B cell (primary cell): ENCODE results near the gene HPS5. TPM values are rescaled to one million over a fixed set of nuclear protein-coding genes. Genes with fewer than 3 reads are reported as not detected.

ENCODE experiments used
- ATAC-seq: fragments of 200-7000 bp; cut with Tn5 transposase; one replicate; pipeline ENCODE4 v1.10.0; 2021; ENCODE audit warnings: low read depth, mild to moderate bottlenecking, moderate number of reproducible peaks, moderate library complexity
- CTCF ChIA-PET: fragments of 350-600 bp; sonication (Branson Sonifier 250); formaldehyde crosslinking; loops from one replicate; lab custom pipeline; 2021; ENCODE audit warnings: antibody characterized with exemption, inconsistent platforms; lab: Charles Lee
- POLR2A ChIA-PET: fragments of 350-600 bp; sonication (Branson Sonifier 250); formaldehyde crosslinking; loops from one replicate; lab custom pipeline; 2021; ENCODE audit warnings: antibody characterized with exemption; lab: Charles Lee
- DNase-seq: peaks from one replicate; pipeline ENCODE4 v3.0.0; 2013
- H2AFZ ChIP-seq: 2 replicates; pipeline ENCODE4 v1.6.1; 2012; ENCODE audit warnings: mild to moderate bottlenecking, low read depth, low read length; ENCODE audit not compliant: insufficient read depth, poor library complexity, severe bottlenecking
- H3K27ac ChIP-seq, 2 donors: 1 replicate in 1 of 2; 2 replicates in 1 of 2; pipeline ENCODE4 v1.5.1; 2012 to 2013; ENCODE audit warnings: low read length in 2 of 2, mild to moderate bottlenecking in 2 of 2, moderate library complexity in 1 of 2
- H3K27me3 ChIP-seq, 4 experiments: fragments of 200-600 bp in 1 of 4; sonication (generic) in 1 of 4; replicated peaks in 1 of 4; 1 replicate in 2 of 4; 2 replicates in 2 of 4; pipeline versions ENCODE4 v1.6.1 to v1.7.0; 2013 to 2016; ENCODE audit warnings: low read length in 3 of 4, mild to moderate bottlenecking in 2 of 4, mixed read lengths in 1 of 4, moderate library complexity in 1 of 4; ENCODE audit not compliant: insufficient read depth in 4 of 4, control insufficient read depth in 3 of 4; ENCODE audit errors: control extremely low read depth in 1 of 4
- H3K36me3 ChIP-seq, 2 experiments: replicated peaks in 1 of 2; 1 replicate in 1 of 2; 2 replicates in 1 of 2; pipeline versions ENCODE4 v1.6.1 to v1.7.1; 2013; ENCODE audit warnings: low read length in 1 of 2; ENCODE audit not compliant: insufficient read depth in 2 of 2, control insufficient read depth in 1 of 2; ENCODE audit errors: control extremely low read depth in 1 of 2, extremely low read depth in 1 of 2
- H3K4me1 ChIP-seq, 2 donors: fragments of 200-600 bp in 1 of 2; sonication (generic) in 1 of 2; 1 replicate in 1 of 2; 2 replicates in 1 of 2; pipeline versions ENCODE4 v1.5.1 to v1.6.1; 2013 to 2017; ENCODE audit warnings: low read length in 2 of 2; ENCODE audit not compliant: control insufficient read depth in 2 of 2, insufficient read depth in 2 of 2
- H3K4me2 ChIP-seq: replicated peaks from 2 replicates; pipeline ENCODE3; 2012; ENCODE audit warnings: mild to moderate bottlenecking, low read depth, low read length; ENCODE audit not compliant: poor library complexity, severe bottlenecking
- H3K4me3 ChIP-seq, 5 experiments: fragments of 200-600 bp in 1 of 5; sonication (generic) in 1 of 5; 1 replicate in 3 of 5; 2 replicates in 2 of 5; pipeline versions ENCODE4 v1.5.1 to v1.7.0; 2011 to 2016; ENCODE audit warnings: low read length in 4 of 5, mild to moderate bottlenecking in 4 of 5, low read depth in 2 of 5, control low read depth in 1 of 5, moderate library complexity in 1 of 5; ENCODE audit not compliant: insufficient read depth in 1 of 5; ENCODE audit errors: control extremely low read depth in 1 of 5, extremely low read depth in 1 of 5
- H3K79me2 ChIP-seq: fragments of 200-600 bp; sonication (generic); one replicate; pipeline ENCODE4 v1.6.0; 2016; ENCODE audit warnings: low read length; ENCODE audit not compliant: control insufficient read depth, insufficient read depth
- H3K9ac ChIP-seq: fragments of 200-600 bp; sonication (generic); 2 replicates; pipeline ENCODE4 v1.6.1; 2017; ENCODE audit warnings: mild to moderate bottlenecking, low read length, moderate library complexity
- H3K9me3 ChIP-seq, 3 donors: one replicate each; pipeline versions ENCODE4 v1.6.1 to v1.7.1; 2013; ENCODE audit warnings: low read length in 2 of 3; ENCODE audit not compliant: control insufficient read depth in 2 of 3, insufficient read depth in 1 of 3; ENCODE audit errors: control extremely low read depth in 1 of 3
- H4K20me1 ChIP-seq: 2 replicates; pipeline ENCODE4 v1.6.0; 2012; ENCODE audit warnings: mild to moderate bottlenecking, low read length; ENCODE audit not compliant: insufficient read depth, control insufficient read depth, poor library complexity, severe bottlenecking
- H3K27ac Mint-ChIP-seq: one replicate; pipeline ENCODE4 v1.8.0; 2021; ENCODE audit warnings: mixed read lengths
- H3K27me3 Mint-ChIP-seq: one replicate; pipeline ENCODE4 v1.8.0; 2021; ENCODE audit warnings: mixed read lengths
- H3K4me1 Mint-ChIP-seq: one replicate; pipeline ENCODE4 v1.8.0; 2021; ENCODE audit warnings: mixed read lengths
- H3K4me3 Mint-ChIP-seq: one replicate; pipeline ENCODE4 v1.8.0; 2021; ENCODE audit warnings: mixed read lengths
- H3K9me3 Mint-ChIP-seq: one replicate; pipeline ENCODE4 v1.8.0; 2022; ENCODE audit warnings: mixed read lengths; ENCODE audit not compliant: insufficient read depth
- CTCF ChIP-seq: fragments of 200-600 bp; IDR thresholded peaks from one replicate; pipeline ENCODE4 v1.8.0; 2022; ENCODE audit warnings: antibody characterized with exemption, mild to moderate bottlenecking
- EZH2 ChIP-seq: IDR thresholded peaks from 2 replicates; pipeline ENCODE4 v1.6.1; 2012; ENCODE audit warnings: borderline replicate concordance, low read depth, mild to moderate bottlenecking, moderate library complexity, low read length; ENCODE audit not compliant: insufficient read depth, poor library complexity, severe bottlenecking
- WGBS: methylation state at CpG from one replicate; pipeline ENCODE4 v1.1.5; 2013; ENCODE audit warnings: missing lambda C conversion rate; ENCODE audit not compliant: insufficient coverage; 5-methylcytosine and 5-hydroxymethylcytosine counted together
- intact Hi-C: fragments of 100-400 bp; cut with micrococcal nuclease; formaldehyde crosslinking; loops from one replicate; pipeline ENCODE4 v1.10.0; 2022
- polyA plus RNA-seq: library from polyadenylated mRNA; depleted of rRNA; stranded (reverse); fragments of >200 nt; gene quantifications from 2 replicates; pipeline ENCODE4 v1.2.3, GENCODE V29; 2012
- total RNA-seq, 2 donors: library from RNA; stranded (reverse); fragments of 120-200 nt in 1 of 2; gene quantifications; 1 replicate in 1 of 2; 2 replicates in 1 of 2; pipeline versions ENCODE4 v1.2.3 to v1.2.4, GENCODE V29; 2013 to 2022

The HPS5 gene
- total and polyA plus RNA-seq, 2 donors (not counting 1 experiment from before 2014, with no cell fraction given), result 15.2 to 31.3 TPM

- Histone ChIP-seq H3K4me2 (no peak overlapping the region), H3K36me3 (peaks cover 0 to 11% of the 10 kb centered on the region in 2 experiments), H3K9ac (no peak overlapping the region), H4K20me1 (no peaks in the 10 kb centered on the region), H2AFZ (no peak overlapping the region), H3K4me1 (no peaks in the 10 kb centered on the region), H3K27ac (no peak overlapping the region), H3K4me3 (no peak overlapping the region), H3K79me2 (no peaks in the 10 kb centered on the region), H3K9me3 (no peaks in the 10 kb centered on the region), H3K27me3 (no peaks in the 10 kb centered on the region)
- ATAC-seq, result no peak
- Mint-ChIP-seq H3K27me3 (no peaks in the 10 kb centered on the region), H3K9me3 (no peaks in the 10 kb centered on the region), H3K4me3 (no peak overlapping the region), H3K27ac (no peak overlapping the region), H3K4me1 (no peaks in the 10 kb centered on the region)
- intact Hi-C loops, result no loop called here
- WGBS, result no CpG with 5 or more reads among the region's 2 CpGs
- CTCF ChIA-PET, result no interaction called here
- POLR2A ChIA-PET, result no interaction called here
- DNase-seq, result no peak
- TF ChIP-seq CTCF (no peak), EZH2 (no peak)
Observed at GRCh38 chr11:18371279-18371678, 49.3 kb upstream of the HPS5 start.

DNA sequence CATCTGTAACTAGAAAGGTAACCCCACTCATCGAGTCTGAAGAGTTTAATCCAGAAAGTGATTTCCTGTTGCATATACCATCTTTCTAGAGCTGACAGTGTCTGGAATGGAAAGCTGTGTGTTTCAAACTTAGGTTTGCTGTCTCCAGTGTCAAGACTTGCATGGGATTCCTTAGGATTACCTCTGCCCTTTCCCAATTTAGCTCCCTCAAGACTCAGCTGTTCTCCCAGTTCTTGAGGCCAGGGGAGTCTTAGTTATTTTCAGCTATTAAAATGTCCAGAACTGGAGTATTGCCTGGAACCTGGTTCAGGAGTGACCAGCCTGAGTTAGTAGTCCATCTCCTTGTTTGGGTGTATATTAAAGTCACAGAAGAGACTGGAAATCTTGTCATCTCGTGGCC is 47.5 kb upstream of the HPS5 start:
- WGBS, result 70% methylated on average over 1 of the region's 2 CpGs
- no peaks in the 10 kb centered on the region for H3K9me3 Mint-ChIP-seq
- Histone ChIP-seq H3K27me3 (no peaks in the 10 kb centered on the region), H3K36me3 (peaks cover 1 to 26% of the 10 kb centered on the region in 2 experiments), H3K9me3 (no peaks in the 10 kb centered on the region), H3K79me2 (no peaks in the 10 kb centered on the region), H3K9ac (no peak overlapping the region), H2AFZ (no peak overlapping the region), H3K4me3 (no peak overlapping the region), H3K4me2 (no peak overlapping the region), H3K27ac (no peak overlapping the region), H4K20me1 (no peaks in the 10 kb centered on the region), H3K4me1 (no peaks in the 10 kb centered on the region)
- no peaks in the 10 kb centered on the region for H3K4me1 Mint-ChIP-seq
- no peak overlapping the region for H3K27ac Mint-ChIP-seq
- no peak for TF ChIP-seq CTCF
- CTCF ChIA-PET, result interaction anchor here (0.8 kb wide), 1 partner anchor 37 kb away, joined by 5 read pairs; no protein-coding TSS in a partner anchor
- DNase-seq (no peak), ATAC-seq (no peak)
- no peaks in the 10 kb centered on the region for H3K27me3 Mint-ChIP-seq
- intact Hi-C loops, result no loop called here
- POLR2A ChIA-PET, result no interaction called here
- H3K4me3 Mint-ChIP-seq, result no peak overlapping the region
